OCI-M2 (cell line): ENCODE measurements around the gene PCNX2.

Source experiments
- DNase-seq: peaks from one replicate; lab custom pipeline; 2025; ENCODE audit not compliant: unreplicated experiment; lab: John Stamatoyannopoulos, UW

Gene PCNX2

GRCh38 chr1:232938926-232939325, 356.6 kb downstream of the PCNX2 start:
- no peak for DNase-seq

DNA sequence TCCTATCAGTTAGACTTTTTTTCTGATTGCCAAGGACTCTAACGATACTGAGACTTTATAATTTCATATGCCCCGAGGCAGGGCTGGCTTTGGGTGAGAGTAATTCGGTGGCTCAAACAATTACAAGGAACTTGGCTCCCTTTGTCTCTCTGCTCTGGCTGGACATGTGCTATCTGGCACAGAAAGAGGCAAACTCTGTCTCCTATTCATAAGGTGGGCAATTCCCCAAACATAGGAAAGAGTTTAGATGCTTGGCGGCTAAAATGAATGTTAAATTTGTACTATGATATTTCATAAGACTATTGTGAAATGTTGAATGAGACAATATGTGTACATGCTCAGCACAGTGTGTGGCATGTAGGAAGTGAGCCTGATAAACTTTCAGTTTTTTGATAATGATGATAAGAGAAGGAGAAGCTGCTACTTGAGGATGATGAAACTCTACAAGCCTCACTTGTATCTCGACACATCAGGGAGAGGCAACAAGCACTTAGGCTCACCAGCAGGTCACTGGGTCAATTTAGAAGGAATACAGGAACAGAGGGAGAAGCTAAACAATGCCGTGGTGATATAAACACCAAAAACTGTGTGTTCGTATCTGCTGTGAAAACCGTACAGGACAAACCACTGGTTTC, 357.7 kb downstream of the PCNX2 start:
- DNase-seq = no peak

DNA sequence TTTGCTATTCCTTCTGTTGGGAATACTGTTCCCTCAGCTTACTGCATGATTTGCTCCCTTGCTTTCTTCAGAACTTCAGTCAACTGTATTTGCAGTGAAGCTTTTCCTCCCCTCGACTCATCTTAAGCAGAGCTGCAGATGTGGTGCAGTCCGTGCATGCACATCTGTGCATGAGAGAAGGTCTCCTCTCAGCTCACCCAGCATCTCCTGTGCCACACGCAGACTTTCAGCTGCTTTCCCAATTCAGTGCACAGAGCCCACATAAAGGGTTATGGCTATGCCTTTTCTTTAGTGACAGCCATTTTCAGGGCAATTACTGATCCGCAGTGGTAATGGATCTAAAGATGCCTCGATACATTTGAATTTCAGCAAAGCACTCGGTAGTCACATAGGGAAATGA, 358.6 kb downstream of the PCNX2 start:
- no peak for DNase-seq
